Muscle layer of colon (tissue), 2 donors: ENCODE measurements around the gene ERVMER34-1.

Source experiments
- H3K27ac ChIP-seq: one replicate; pipeline ENCODE4 v1.7.0; 2013; ENCODE audit warnings: low read depth, mild to moderate bottlenecking, low read length, moderate library complexity
- H3K27me3 ChIP-seq, 2 donors: one replicate each; pipeline ENCODE4 v1.7.0; 2013; ENCODE audit warnings: low read length in 2 of 2, mild to moderate bottlenecking in 2 of 2; ENCODE audit not compliant: insufficient read depth in 2 of 2, control insufficient read depth in 1 of 2
- H3K36me3 ChIP-seq: one replicate; pipeline ENCODE4 v1.7.0; 2013; ENCODE audit warnings: mild to moderate bottlenecking, low read length; ENCODE audit not compliant: insufficient read depth
- H3K4me1 ChIP-seq: one replicate; pipeline ENCODE4 v1.7.0; 2013; ENCODE audit warnings: mild to moderate bottlenecking, low read length; ENCODE audit not compliant: insufficient read depth
- H3K4me3 ChIP-seq, 2 donors: one replicate each; pipeline ENCODE4 v1.7.0; 2013; ENCODE audit warnings: low read length in 2 of 2, low read depth in 1 of 2, mild to moderate bottlenecking in 1 of 2, moderate library complexity in 1 of 2
- H3K9ac ChIP-seq: one replicate; pipeline ENCODE4 v1.7.0; 2013; ENCODE audit warnings: low read length
- H3K9me3 ChIP-seq: one replicate; pipeline ENCODE4 v1.7.0; 2013; ENCODE audit warnings: mild to moderate bottlenecking, low read length
- donor health status: abdominal sarcoma.
- donor health status: Adenocarcinoma of cecum.

The ERVMER34-1 gene

DNA sequence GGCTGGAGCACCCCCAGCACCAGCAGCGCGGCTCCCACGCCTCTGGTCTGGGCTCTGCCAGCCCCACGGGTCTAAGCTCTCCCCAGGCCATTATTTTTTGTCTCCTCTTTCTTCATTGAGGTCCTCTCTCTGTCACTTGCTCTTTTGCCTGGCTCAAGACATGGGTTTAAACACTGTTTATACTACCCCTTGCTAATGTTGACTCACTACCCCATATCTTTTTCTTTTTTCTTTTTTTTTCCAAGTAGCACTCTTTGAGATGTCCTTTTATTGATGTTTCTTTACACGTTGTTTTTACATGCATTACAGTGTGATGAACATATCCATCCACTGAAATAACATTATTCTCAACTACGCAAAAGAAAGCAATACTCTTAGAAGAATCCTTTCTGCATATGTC is 1.7 kb upstream of the ERVMER34-1 start:
- no peak overlapping the region for H3K27ac ChIP-seq
- no peak overlapping the region for H3K9ac ChIP-seq
- peaks cover 23% of the 10 kb centered on the region for H3K4me1 ChIP-seq
- H3K36me3 ChIP-seq = no peaks in the 10 kb centered on the region
- H3K27me3 ChIP-seq = peaks cover 4 to 22% of the 10 kb centered on the region in 2 donors
- H3K4me3 ChIP-seq = no peak overlapping the region
- no peaks in the 10 kb centered on the region for H3K9me3 ChIP-seq

DNA sequence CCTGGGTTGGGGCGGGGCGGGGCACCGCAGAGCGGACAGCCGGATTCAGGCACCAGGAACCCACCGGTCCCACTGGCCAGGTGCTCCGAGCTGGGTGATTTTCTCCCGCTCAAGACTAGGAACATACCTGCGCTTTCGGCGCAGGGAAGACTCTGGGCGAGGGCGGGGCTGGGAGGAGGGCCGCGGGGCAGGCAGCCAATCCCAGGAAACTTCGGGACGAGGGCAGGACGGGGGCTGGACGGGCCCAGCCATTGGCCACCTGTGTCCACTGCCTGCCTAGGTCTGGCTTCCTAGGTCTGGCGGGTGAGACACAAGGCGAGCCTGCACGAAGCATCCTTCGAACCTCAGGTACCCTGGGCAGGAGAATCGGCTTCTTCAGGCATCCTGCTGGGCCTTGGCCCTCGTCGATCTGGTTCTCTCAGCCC is 274 bp upstream of the ERVMER34-1 start:
- Histone ChIP-seq H3K27ac (no peak overlapping the region), H3K4me1 (peaks cover 23% of the 10 kb centered on the region), H3K36me3 (no peaks in the 10 kb centered on the region), H3K27me3 (peaks cover 4 to 22% of the 10 kb centered on the region in 2 donors), H3K9ac (no peak overlapping the region), H3K9me3 (no peaks in the 10 kb centered on the region), H3K4me3 (peak overlapping the region; percentile 56 to 60)

DNA sequence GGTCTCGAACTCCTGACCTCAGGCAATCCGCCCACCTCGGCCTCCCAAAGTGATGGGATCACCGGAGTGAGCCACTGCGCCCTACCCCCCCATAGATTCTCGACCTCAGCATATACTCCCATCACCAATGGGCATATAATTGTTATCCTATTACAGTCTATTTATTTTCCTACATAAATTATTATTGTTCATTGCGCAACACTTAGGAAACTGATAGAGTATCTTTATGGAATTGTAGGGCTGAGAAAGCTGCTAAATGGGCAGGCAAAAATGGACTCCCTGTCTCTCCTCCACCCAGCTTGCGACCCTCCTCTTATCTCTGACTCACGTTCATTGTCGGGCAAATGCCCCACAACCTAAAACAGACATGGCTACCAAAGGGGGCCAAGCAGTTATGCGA is 1.0 kb downstream of the ERVMER34-1 start:
- no peak overlapping the region for H3K27ac ChIP-seq

DNA sequence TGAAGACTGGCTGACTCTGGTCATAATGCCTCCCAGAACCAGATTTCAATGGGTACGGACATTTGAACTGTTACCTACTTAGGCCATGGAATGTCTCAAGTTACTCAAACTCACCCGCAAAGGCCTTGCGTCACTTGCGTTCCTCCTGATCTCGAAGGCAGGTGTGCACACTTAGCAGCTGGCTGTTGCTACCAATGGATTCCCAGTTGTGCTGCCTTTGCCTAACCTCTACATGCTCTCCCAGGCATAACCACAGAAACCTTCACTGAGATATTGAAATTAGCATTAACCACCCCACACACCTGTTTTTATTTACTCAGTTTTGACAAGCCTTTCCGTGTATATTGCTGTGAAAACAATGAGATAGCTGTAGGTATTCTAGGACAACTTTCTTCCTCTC is 2.8 kb downstream of the ERVMER34-1 start:
- H3K4me3 ChIP-seq = no peak overlapping the region
- H3K36me3 ChIP-seq = no peaks in the 10 kb centered on the region
- H3K4me1 ChIP-seq = peaks cover 6% of the 10 kb centered on the region
- H3K27me3 ChIP-seq = peaks cover 4 to 22% of the 10 kb centered on the region in 2 donors
- no peaks in the 10 kb centered on the region for H3K9me3 ChIP-seq
- no peak overlapping the region for H3K27ac ChIP-seq
- H3K9ac ChIP-seq = no peak overlapping the region

More for the DNA sequence above, 1.0 kb downstream of the ERVMER34-1 start:
- H3K27me3 ChIP-seq = peaks cover 4 to 22% of the 10 kb centered on the region in 2 donors
- H3K36me3 ChIP-seq = no peaks in the 10 kb centered on the region
- H3K4me1 ChIP-seq = peaks cover 11% of the 10 kb centered on the region
- H3K4me3 ChIP-seq = no peak overlapping the region
- no peak overlapping the region for H3K9ac ChIP-seq
- no peaks in the 10 kb centered on the region for H3K9me3 ChIP-seq

DNA sequence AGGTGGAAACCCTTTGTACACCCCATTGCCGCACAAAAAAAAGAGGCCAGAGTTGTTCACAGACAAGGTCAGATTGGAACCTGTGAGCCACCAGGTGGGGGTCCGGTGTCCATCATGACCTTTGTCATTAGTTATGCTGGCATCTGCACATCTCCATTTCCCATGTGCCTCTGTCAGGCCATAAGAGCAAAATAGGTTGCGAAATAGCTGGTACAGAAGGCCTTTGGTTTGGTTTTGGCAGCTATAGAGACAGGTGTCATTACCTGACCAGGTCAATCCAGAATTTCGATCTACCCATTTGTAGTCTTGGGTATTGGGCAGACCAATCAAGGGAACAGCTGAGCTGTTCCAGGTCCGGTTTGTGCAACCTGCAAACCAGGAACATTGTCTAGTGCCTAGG is 6.6 kb downstream of the ERVMER34-1 start:
- Histone ChIP-seq H3K27ac (no peak overlapping the region), H3K4me1 (no peaks in the 10 kb centered on the region), H3K9ac (no peak overlapping the region), H3K27me3 (peaks cover 0 to 3% of the 10 kb centered on the region in 2 donors), H3K9me3 (no peaks in the 10 kb centered on the region), H3K4me3 (no peak overlapping the region), H3K36me3 (no peaks in the 10 kb centered on the region)

DNA sequence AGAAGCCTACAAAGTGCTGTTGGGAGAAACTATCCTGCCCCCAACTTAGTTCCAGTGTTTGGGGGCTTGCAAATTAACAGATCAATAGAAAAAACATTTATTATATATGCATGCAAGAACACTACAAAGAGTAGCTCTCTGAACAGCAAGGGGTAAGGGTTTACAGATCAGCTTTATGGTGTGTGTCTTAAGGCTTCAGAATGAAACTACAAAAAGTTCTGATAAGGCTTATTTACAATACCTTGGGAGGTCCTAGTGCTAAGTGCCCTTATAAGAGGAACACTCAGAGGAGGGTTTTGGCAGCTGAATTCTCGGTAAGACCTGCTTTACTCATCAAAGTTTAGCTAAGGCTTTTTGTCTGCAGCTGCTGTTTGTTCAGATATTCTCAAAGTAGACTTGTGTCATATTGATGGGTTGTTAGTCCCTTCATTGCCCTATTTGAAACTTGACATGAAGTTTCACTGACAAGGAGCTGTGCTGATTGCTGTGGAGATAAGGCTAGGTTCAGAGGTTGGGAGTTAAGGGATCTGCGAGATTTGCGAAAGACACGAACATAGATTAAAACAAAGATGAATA is 7.7 kb downstream of the ERVMER34-1 start:
- Histone ChIP-seq H3K27ac (no peak overlapping the region), H3K4me1 (no peaks in the 10 kb centered on the region), H3K36me3 (no peaks in the 10 kb centered on the region), H3K9me3 (no peaks in the 10 kb centered on the region), H3K4me3 (no peak overlapping the region), H3K9ac (no peak overlapping the region), H3K27me3 (no peaks in the 10 kb centered on the region)

DNA sequence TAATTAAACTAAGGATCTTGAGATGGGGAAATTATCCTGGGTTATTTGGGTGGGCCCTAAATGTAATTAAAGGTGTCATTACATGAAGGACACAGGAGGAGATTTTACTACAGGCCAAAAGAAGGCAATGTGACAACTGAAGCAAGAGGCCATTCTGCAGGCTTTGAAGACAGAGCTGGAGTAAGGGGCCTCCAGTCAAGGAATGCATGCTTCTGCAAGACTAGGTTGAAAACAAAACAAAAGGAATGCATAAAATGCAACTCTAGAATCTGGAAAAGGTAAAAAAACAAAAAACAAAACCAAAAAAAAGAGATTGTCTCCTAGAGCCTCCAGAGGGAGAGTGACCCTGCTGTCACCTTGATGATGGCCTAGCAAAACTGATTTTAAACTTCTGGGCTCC is 21.6 kb downstream of the ERVMER34-1 start:
- no peaks in the 10 kb centered on the region for H3K9me3 ChIP-seq
- H3K4me1 ChIP-seq = no peaks in the 10 kb centered on the region
- H3K27ac ChIP-seq = no peak overlapping the region
- no peak overlapping the region for H3K4me3 ChIP-seq
- H3K36me3 ChIP-seq = no peaks in the 10 kb centered on the region
- H3K9ac ChIP-seq = no peak overlapping the region
- H3K27me3 ChIP-seq = no peaks in the 10 kb centered on the region

DNA sequence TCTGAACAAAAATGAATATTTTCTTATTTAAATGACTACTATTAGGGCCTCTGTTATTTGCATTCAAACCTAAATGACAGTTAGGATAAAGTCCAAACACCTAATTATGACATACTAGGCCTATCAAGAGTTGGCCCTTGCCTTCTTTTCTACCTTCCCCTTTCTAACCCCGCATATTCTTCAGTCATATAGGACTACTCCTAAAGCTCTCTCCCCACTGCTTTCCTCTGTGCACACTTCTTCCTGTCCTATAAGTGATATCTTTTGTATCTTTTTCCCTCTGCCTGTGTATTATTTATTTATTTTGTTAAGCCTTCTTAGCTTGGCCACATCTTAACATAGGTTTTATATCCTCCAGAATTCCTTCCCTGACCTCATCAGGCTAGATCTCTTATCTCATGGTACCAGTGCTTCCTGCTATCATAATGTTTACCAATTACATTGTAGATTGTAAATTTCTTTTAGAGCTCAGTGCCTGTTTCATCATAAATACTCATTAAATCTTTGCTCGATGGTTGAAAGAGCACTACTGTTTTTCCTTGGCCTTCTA is 22.5 kb downstream of the ERVMER34-1 start:
- no peak overlapping the region for H3K4me3 ChIP-seq
- no peaks in the 10 kb centered on the region for H3K9me3 ChIP-seq
- H3K27me3 ChIP-seq = no peaks in the 10 kb centered on the region
- H3K36me3 ChIP-seq = no peaks in the 10 kb centered on the region
- H3K4me1 ChIP-seq = no peaks in the 10 kb centered on the region
- no peak overlapping the region for H3K9ac ChIP-seq
- H3K27ac ChIP-seq = no peak overlapping the region

DNA sequence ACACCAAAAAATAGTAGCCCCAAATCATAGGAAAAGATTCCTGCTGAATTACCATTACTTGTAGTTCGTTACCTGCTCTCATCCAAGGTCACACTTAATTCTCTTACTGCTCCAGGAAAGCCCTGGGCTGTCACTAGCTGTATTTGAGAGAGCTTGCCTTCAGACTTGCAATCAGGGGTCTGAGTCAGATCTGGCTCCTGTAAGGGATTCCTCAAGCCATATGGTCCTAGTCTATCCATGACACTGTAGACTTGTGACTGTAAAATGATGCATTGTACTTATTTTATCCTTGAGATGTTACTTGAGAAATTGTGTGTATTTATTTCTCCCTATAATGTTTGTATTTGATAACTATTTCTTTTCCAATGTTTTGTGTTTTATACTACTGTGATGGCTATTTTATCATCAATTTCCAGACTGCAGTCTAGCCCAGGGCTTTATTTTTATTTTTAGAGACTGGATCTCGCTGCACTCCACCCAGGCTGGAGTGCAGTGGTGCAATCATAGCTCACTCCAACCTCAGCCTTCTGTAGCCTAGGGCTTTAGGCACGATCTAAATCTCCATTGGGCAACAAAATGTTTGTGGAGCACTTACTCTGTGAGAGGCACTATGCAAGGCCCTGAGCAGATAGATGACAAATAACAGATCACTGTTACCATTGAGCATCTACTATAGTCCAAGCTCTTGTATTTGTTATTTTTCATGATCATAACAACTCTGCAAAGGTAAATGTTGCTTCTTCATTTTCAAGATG is 24.2 kb downstream of the ERVMER34-1 start:
- Histone ChIP-seq H3K36me3 (no peaks in the 10 kb centered on the region), H3K4me3 (no peak overlapping the region)

DNA sequence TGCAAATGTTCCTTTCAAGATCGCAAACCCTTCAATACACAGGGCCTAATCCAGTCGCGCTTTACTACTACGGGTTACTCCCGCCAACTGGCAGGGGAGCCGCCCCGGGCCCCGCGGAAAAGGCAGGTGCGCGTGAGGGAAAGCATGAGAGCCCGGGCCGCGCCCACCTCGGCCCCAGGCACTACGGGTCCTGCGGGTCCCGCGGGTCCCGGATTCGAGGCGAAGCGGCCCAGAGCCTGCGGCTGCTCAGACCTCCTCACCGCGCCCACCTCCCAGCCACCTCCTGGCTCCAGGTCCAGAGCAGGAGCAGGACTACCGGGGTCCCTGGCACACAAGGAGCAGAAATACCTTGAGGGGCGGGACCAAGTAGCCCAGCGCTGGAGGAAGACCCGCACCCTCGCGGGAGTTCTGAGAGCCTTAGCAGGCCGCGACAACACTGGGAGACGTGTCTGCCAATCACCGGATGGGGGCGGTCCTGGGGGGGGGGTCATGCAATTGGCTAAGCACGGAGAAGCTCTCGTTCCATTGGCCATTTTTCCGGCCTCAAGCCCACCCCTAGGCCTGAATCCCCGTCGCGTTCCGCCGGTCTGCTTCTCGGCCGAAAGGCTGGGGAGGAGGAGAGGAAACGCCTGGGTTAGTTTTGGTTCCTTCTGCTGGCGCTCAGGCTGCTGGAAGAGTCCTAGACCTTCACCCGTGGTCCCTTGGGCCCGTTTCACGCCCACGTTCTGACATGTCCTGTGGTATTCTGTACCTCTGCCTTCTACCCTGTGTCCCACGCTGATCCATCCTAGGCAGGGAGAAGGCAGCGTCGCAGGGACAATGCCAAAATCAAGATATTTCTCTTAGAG is 29.0 kb downstream of the ERVMER34-1 start:
- no peaks in the 10 kb centered on the region for H3K27me3 ChIP-seq
- H3K4me3 ChIP-seq = peak overlapping the region; percentile 78
- H3K27ac ChIP-seq = peak overlapping the region; percentile 92
- H3K9me3 ChIP-seq = no peaks in the 10 kb centered on the region
- H3K9ac ChIP-seq = peak overlapping the region; percentile 62
- H3K36me3 ChIP-seq = no peaks in the 10 kb centered on the region
- no peaks in the 10 kb centered on the region for H3K4me1 ChIP-seq

More for the DNA sequence above, 24.2 kb downstream of the ERVMER34-1 start:
- H3K27me3 ChIP-seq = no peaks in the 10 kb centered on the region
- H3K9ac ChIP-seq = no peak overlapping the region
- H3K9me3 ChIP-seq = no peaks in the 10 kb centered on the region
- H3K27ac ChIP-seq = no peak overlapping the region
- no peaks in the 10 kb centered on the region for H3K4me1 ChIP-seq

DNA sequence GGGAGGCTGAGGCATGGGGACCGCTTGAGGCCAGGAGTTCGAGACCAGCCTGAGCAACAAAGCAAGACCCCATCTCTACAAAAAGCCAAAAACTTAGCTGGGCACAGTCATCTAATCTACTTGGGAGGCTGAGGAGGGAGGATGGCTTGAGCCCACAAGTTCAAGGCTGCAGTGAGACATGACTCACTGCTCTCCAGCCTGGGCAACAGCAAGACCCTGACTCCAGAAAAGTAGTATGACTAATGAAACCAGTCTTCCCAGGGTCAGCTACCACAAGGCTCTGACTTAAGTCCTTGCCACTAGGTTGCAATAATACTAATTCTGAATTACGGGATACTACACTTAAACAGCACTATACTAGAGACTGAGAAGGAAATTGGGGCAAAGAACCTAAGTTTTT is 33.1 kb downstream of the ERVMER34-1 start:
- H3K36me3 ChIP-seq = peaks cover 9% of the 10 kb centered on the region
- H3K27ac ChIP-seq = no peak overlapping the region
- no peak overlapping the region for H3K4me3 ChIP-seq
- H3K9me3 ChIP-seq = no peaks in the 10 kb centered on the region
- no peaks in the 10 kb centered on the region for H3K27me3 ChIP-seq
- H3K9ac ChIP-seq = no peak overlapping the region
- peaks cover 11% of the 10 kb centered on the region for H3K4me1 ChIP-seq
